ACHN (cell line): ENCODE results near the gene CBFA2T3.

Source experiments
- DNase-seq: peaks from one replicate; pipeline ENCODE4 v3.0.0-alpha.2; 2015
- in situ Hi-C: cut with HindIII; loops from 2 replicates; pipeline ENCODE4 v1.10.0; 2017; ENCODE audit warnings: low sequenced_read_pairs, low pct_ligation_motif_present, low pct_unique_long_range_greater_than_20kb

Gene CBFA2T3

GRCh38 chr16:88968589-88969280 lies 8.3 kb downstream of the CBFA2T3 start:
- no peak for DNase-seq

DNA sequence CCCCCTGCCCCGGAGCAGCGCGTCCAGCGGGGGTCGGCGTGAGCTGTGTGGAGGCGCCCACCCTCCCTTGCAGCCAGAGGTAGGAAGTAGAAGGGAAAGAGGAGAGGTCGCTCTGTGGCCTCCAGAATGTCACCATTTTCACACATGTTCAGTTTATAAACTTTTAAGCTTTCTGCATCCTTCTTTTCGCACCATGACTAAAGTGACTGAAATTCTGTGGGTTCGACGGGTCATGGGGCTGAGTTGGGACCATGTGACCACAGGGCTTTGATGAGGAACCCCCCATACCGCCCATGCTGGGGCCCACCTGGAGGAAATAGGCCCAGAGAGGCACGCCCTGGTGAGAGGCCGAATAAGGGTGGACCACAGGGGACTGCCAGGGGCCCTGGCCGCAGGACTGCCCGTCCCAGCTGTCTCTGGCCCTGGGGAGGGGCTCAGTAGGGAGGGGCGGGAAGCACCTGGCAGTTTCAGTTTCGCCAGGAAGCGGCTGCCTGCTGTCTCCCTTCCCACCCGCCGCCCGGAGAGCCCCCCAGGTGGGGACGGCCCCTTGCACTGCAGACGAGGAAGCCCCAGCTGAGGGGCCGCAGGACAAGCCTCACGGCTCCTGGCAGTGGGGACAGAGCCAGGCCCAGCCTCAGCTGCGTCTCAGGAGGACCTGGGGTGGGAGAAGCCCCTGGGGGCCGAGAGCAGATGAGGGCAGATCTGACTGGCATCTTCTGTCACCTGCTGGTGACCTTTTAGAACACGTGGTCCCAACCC lies 9.0 kb downstream of the CBFA2T3 start:
- no peak for DNase-seq
- in situ Hi-C loops, result no loop called here

More at GRCh38 chr16:88968589-88969280, 8.3 kb downstream of the CBFA2T3 start:
- in situ Hi-C loops, result no loop called here

- no peak for DNase-seq
- in situ Hi-C loops, result no loop called here
These were observed 9.8 kb downstream of the CBFA2T3 start for GRCh38 chr16:88966986-88967829.

DNA sequence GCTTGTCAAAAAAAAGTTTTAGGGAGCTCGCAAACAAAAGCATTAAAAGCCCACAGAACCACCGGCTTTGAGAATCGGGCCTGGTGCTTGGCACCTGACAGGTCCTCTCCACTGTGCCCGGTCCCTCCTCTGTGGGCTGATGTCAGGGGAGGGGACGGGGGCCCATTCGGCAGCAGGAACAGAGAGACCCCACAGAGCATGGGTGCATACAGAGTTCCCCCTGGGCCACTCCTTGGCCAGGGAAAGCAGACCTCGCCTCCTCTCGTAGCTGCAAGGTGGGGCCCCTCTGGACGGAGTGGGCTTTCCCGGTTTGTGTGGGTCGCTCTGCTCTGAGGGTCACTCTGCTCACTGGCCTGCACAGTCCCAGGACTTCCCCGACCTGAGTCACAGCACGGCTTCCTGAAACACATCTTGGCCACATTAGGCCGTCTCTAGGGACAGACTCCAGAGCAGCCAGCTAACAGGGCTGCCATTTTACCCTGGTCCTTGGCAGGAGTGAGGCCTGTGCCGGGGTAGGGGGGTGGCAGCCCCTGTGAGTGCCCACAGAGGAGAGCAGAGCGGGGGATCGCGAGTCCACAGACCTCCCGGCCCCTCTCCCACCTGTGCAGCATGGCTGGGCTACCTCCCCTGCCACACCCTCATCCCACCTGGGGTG lies 11.1 kb downstream of the CBFA2T3 start:
- no peak for DNase-seq
- in situ Hi-C loops, result no loop called here

DNA sequence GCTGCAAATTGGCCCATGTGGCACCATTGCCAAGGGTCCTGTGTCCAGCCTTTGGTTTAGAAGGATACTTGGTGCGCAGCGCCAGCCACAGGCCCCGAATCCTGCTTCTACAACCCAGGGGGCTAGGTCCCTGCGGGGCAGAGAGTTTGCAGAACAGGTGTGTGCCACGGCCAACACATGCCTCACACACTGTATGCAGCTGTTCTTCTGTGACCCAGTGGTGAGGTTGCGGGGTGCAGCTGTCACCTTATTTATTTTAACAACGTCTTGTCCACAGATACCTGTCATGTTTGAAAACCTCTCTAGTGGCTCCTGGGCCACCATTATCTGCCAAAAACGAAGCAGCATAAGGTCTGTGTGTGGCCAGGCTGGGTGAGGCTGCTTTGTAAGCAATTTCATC lies 11.6 kb downstream of the CBFA2T3 start:
- in situ Hi-C loops, result no loop called here
- DNase-seq, result no peak

DNA sequence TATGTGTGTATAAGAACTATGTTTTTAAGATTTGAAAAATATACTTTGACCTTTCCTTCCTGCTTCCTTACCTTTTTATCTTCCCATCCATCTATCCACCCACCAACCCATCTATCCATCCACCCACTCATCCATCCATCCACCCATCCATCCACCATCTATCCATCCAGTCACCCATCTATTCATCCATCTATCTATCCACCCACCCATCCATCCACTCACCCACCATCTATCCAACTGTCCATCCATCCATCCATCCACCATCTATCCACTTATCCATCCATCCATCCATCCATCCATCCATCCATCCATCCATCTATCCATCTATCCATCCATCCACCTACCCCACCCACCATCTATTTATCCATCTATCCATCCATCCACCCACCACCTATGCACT lies 12.4 kb downstream of the CBFA2T3 start:
- DNase-seq, result no peak
- in situ Hi-C loops, result no loop called here

DNA sequence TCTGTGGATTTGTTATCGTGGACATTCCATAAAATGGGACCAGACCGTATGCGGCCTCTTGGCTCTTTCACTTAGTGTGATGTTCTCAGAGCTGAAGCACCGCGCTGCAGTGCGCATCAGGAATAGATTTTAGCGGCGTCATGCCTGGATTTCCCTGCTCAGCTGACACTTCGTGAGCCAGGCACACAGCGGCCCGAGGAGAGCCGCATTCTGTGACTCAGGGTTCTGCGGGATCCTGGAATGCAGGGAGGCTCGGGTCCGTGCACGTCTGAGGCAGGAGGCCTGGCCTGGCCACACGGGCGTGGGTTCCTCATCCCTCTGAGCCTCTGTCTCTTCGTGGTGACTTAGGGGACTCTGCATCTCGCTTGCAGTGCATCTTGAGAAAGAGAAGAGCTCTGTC lies 13.4 kb downstream of the CBFA2T3 start:
- in situ Hi-C loops, result no loop called here
- DNase-seq, result no peak

DNA sequence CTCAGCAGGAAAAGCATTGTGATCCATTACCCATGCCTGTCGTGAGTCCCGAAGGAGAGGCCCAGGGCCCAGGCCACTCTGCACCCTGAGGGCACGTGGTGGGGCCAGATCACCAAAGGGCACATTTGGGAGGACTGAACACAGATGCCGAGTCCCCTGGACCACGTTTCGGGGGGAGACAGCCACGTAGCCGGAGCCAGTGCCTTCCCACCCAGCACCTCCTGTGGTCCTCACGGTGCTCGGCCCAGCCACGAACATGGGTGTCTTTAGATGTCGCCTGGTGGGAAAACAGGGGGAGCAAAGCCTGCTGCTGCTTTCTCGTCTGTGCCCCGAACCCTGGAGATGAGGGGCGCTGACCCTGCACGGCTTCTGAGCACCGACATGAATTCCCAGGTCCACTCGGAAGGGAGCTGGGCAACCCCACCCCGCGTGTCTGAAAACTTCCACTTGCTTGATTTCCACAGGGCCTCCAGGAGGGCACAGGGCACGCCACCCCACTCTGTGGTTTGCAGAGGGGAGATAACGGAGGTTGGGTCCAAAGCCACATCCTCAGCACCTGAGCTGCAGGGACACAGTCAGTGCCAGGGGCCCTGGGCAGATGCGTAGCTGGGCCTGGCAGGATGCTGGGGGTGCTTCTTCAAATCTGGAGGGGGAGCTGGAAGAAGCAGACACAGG lies 14.4 kb downstream of the CBFA2T3 start:
- in situ Hi-C loops, result no loop called here
- DNase-seq, result no peak

- DNase-seq, result no peak
- in situ Hi-C loops, result no loop called here
These were observed 16.0 kb downstream of the CBFA2T3 start for GRCh38 chr16:88961011-88961410.

GRCh38 chr16:88960516-88960915 lies 16.5 kb downstream of the CBFA2T3 start:
- no peak for DNase-seq
- in situ Hi-C loops, result no loop called here

DNA sequence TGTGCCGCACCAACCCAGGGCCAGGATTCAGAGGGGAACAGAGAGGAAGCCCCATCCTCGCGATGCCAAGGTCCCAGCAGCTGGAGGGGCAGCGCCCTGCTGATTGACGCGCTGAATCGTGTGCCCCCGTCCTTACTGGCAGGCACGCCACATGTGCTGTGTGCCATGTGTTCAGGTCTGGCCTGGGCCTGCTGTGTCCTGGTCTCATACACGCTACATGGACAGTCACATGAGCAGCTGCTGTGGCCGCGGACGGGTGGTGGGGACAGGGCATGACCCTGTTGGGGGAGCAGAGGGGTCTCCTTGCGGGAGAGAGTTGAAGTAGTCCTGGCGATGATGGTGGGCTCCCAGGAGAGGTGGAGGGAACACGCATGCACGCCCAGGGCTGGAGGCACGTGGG lies 18.0 kb downstream of the CBFA2T3 start:
- in situ Hi-C loops, result no loop called here
- DNase-seq, result no peak

DNA sequence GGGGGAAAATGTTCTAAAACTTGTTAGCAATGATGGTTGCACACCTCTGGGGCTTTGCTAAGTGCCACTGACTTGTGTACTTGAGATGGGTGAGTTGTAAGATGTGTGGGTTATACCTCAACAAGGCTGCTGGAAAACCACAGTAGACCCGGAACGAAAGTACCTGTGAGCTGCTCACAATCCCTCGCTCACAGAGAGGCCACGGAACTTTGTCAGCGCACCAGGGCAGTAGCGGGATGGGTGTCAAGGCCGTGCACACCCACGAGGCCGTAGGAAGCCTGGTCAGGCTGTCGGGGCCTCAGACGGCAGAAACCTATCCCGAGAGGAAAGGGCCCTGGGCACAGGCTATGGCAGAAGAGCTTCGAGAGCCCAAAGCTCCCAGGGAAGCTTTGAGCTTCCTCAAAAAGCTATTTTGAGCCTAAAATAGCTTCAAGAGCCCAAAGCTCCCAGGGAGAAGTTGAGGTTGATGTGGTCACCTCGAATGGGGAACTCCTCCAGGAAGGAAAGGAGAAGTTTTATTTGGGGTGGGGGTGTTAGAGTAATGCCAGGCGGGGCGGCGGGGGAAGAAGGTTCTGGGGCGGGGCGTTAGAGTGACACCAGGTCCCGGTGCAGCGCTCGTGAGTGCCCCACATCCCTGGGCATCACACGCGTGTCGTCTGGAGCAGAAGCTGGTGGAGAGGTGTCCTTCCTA lies 19.0 kb downstream of the CBFA2T3 start:
- no peak for DNase-seq
- in situ Hi-C loops, result no loop called here

- in situ Hi-C loops, result no loop called here
These were observed 19.6 kb downstream of the CBFA2T3 start for GRCh38 chr16:88957433-88957767.

DNA sequence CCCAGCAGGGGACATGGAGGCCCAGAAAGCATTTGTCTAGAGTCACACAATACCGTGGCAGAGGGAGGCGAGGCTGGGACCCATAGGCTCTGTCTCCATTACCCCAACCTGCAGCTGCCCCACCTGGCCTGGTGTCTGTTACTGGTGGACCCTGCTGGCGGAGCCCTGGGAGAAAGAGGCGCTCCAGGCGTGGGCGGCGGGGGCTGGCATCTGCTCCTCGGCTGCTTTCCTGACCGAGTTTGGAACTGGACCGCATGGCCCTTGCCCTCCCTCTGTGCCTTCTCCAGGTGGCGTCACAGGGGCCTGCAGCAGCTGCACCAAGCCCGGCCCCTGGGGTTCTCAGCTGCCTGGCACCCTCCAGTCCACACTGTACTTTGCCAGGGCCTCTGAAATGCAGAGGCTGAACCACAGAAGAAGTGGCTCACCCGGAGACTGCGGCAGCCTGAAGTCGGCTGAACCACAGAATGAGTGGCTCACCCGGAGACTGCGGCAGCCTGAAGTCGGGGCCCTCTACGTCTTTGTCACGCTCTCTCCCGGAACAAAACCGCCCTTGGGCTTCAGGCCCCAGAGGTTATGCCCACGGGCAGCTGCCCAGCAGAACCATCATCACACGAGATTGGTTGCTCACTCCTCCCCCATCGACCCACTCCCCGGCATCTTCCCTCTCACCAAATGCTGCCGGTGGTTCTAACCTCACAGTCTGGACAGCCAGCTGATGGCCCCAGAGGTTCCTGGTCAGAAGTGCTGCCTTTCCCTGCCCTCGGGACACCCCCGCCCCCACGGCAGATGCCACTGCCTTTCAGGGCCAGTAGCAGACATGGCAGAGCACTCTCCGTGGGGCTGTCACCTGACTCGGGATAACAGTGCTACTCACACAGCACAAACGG lies 20.2 kb downstream of the CBFA2T3 start:
- DNase-seq, result no peak
- in situ Hi-C loops, result no loop called here

More at GRCh38 chr16:88957433-88957767, 19.6 kb downstream of the CBFA2T3 start:
- no peak for DNase-seq

DNA sequence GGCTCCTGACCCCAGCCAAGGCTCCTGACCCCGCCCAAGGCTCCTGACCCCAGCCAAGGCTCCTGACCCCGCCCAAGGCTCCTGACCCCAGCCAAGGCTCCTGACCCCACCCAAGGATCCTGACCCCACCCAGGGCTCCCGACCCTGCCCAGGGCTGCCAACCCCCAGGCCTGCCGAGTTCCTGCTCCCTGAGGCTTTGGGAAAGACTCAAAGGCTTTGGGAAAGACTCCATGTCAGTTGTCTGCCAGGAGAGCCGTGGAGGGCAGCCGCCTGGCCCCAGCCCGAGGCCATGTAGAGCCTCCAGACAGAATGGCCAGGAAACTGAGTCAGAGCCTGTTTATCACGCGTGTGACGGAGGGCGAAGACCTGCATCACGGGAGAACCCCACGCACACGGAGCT lies 21.1 kb downstream of the CBFA2T3 start:
- in situ Hi-C loops, result no loop called here
- DNase-seq, result no peak

- no peak for DNase-seq
- in situ Hi-C loops, result no loop called here
These were observed 23.9 kb downstream of the CBFA2T3 start for GRCh38 chr16:88953003-88953690.
